Sigmoid colon (tissue), 7 donors: ENCODE measurements around the gene FAM81A. TPM values are rescaled to one million over a fixed set of nuclear protein-coding genes. Genes with fewer than 3 reads are reported as not detected.
A peak's percentile ranks its signal among the peaks of the same experiment; 100 is the strongest.

Experiments
- DNase-seq: peaks from one replicate; pipeline ENCODE4 v3.0.0-alpha.2; 2019
- H3K27ac ChIP-seq, 4 donors: fragments of 200-600 bp; sonication (generic); one replicate each; pipeline ENCODE4 v1.5.1; 2016 to 2019; ENCODE audit warnings: mild to moderate bottlenecking in 1 of 4
- H3K27me3 ChIP-seq, 3 donors: fragments of 200-600 bp; sonication (generic); one replicate each; pipeline ENCODE4 v1.5.1; 2019; ENCODE audit warnings: mild to moderate bottlenecking in 1 of 3
- H3K36me3 ChIP-seq, 4 donors: fragments of 200-600 bp; sonication (generic); one replicate each; pipeline ENCODE4 v1.5.1; 2016 to 2019
- H3K4me1 ChIP-seq, 4 donors: fragments of 200-600 bp; sonication (generic); one replicate each; pipeline ENCODE4 v1.5.1; 2017 to 2019
- H3K4me3 ChIP-seq, 4 donors: fragments of 200-600 bp; sonication (generic); one replicate each; pipeline ENCODE4 v1.5.1; 2017 to 2019; ENCODE audit warnings: mild to moderate bottlenecking in 2 of 4, moderate library complexity in 1 of 4
- H3K9me3 ChIP-seq, 4 donors: fragments of 200-600 bp in 3 of 4; sonication (generic) in 3 of 4; one replicate each; pipeline versions ENCODE4 v1.5.1 to v1.6.1; 2013 to 2019
- CTCF ChIP-seq, 4 experiments: fragments of 450-650 bp in 3 of 4; fragments of 200-600 bp in 1 of 4; IDR thresholded peaks; one replicate each; pipeline ENCODE4 v1.5.1; 2016 to 2019; ENCODE audit warnings: antibody characterized with exemption in 4 of 4, mild to moderate bottlenecking in 3 of 4, moderate library complexity in 2 of 4
- EP300 ChIP-seq, 4 donors: sonication (generic); formaldehyde crosslinking; IDR thresholded peaks; one replicate each; pipeline ENCODE4 v1.6.1; 2017; ENCODE audit warnings: antibody characterized with exemption in 4 of 4
- POLR2A ChIP-seq, 2 donors: fragments of 450-650 bp; IDR thresholded peaks; one replicate each; pipeline ENCODE4 v1.6.1; 2016; ENCODE audit warnings: antibody characterized with exemption in 2 of 2, mild to moderate bottlenecking in 2 of 2, moderate library complexity in 2 of 2
- POLR2AphosphoS5 ChIP-seq, 4 donors: sonication (generic); formaldehyde crosslinking; IDR thresholded peaks; one replicate each; pipeline ENCODE4 v1.6.1; 2017; ENCODE audit warnings: antibody characterized with exemption in 4 of 4
- WGBS, 2 donors: extraction: QIAGEN DNeasy Blood & Tissue Kit; methylation state at CpG; one replicate each; pipeline ENCODE4 v1.1.7; 2013; 5-methylcytosine and 5-hydroxymethylcytosine counted together
- intact Hi-C: fragments of 100-400 bp; cut with DNase I; formaldehyde crosslinking; loops from one replicate; pipeline ENCODE4 v1.15.1; 2023
- polyA plus RNA-seq, 3 donors: library from polyadenylated mRNA; stranded (reverse); fragments of 200-250 nt; gene quantifications; one replicate each; pipeline ENCODE4 v1.2.3, GENCODE V29; 2013
- total RNA-seq, 4 donors: library from RNA; depleted of rRNA; stranded (reverse); fragments of >200 nt; gene quantifications; one replicate each; pipeline ENCODE4 v1.1.0, GENCODE V29; 2016
- donor health status: healthy with polysubstance abuse.
- donor health status: Bipolar disorder and iron deficiency.
- donor health status: healthy.

Gene FAM81A
- total and polyA plus RNA-seq, 7 donors, result under 0.01 to 4.7 (median 2.5) TPM; not detected in 1

GRCh38 chr15:59444081-59444835 is 6.3 kb downstream of the FAM81A start:
- H3K27ac ChIP-seq, result no peak overlapping the region
- intact Hi-C loops, result no loop called here
- no peak overlapping the region for H3K4me3 ChIP-seq
- H3K27me3 ChIP-seq, result no peaks in the 10 kb centered on the region
- no peaks in the 10 kb centered on the region for H3K36me3 ChIP-seq
- DNase-seq, result no peak
- WGBS, 2 donors, result 86 to 88% methylated on average over 11 of the region's 11 CpGs
- TF ChIP-seq POLR2AphosphoS5 (IDR thresholded peaks at IDR 0.05) (no peak), POLR2A (IDR thresholded peaks at IDR 0.05) (no peak), EP300 (IDR thresholded peaks at IDR 0.05) (no peak), CTCF (IDR thresholded peaks at IDR 0.05) (no peak)
- H3K9me3 ChIP-seq, result no peaks in the 10 kb centered on the region
- H3K4me1 ChIP-seq, result peaks cover 0 to 12% (median 3%) of the 10 kb centered on the region in 4 donors

GRCh38 chr15:59444980-59445545 is 7.1 kb downstream of the FAM81A start:
- intact Hi-C loops, result no loop called here
- Histone ChIP-seq H3K27ac (peak overlapping the region in 3 of 4 donors; percentile 4 to 40 (median 18)), H3K4me3 (peak overlapping the region in 2 of 4 donors; percentile 13 to 22), H3K36me3 (no peaks in the 10 kb centered on the region), H3K27me3 (no peaks in the 10 kb centered on the region), H3K9me3 (no peaks in the 10 kb centered on the region), H3K4me1 (peaks cover 0 to 12% (median 3%) of the 10 kb centered on the region in 4 donors)
- DNase-seq, result no peak
- 85 to 88% methylated on average over 11 of the region's 11 CpGs for WGBS, 2 donors
- TF ChIP-seq EP300 (IDR thresholded peaks at IDR 0.05) (no peak), CTCF (IDR thresholded peaks at IDR 0.05) (no peak), POLR2A (IDR thresholded peaks at IDR 0.05) (no peak), POLR2AphosphoS5 (IDR thresholded peaks at IDR 0.05) (no peak)

GRCh38 chr15:59446232-59446957 is 8.4 kb downstream of the FAM81A start:
- intact Hi-C loops, result no loop called here
- H3K4me1 ChIP-seq, result peaks cover 0 to 12% (median 3%) of the 10 kb centered on the region in 4 donors
- H3K9me3 ChIP-seq, result no peaks in the 10 kb centered on the region
- DNase-seq, result no peak
- TF ChIP-seq EP300 (IDR thresholded peaks at IDR 0.05) (no peak), POLR2AphosphoS5 (IDR thresholded peaks at IDR 0.05) (no peak), POLR2A (IDR thresholded peaks at IDR 0.05) (no peak), CTCF (IDR thresholded peaks at IDR 0.05) (no peak)
- no peaks in the 10 kb centered on the region for H3K36me3 ChIP-seq
- no peaks in the 10 kb centered on the region for H3K27me3 ChIP-seq
- H3K4me3 ChIP-seq, result no peak overlapping the region
- no peak overlapping the region for H3K27ac ChIP-seq
- 66 to 85% methylated on average over 3 of the region's 3 CpGs for WGBS, 2 donors

DNA sequence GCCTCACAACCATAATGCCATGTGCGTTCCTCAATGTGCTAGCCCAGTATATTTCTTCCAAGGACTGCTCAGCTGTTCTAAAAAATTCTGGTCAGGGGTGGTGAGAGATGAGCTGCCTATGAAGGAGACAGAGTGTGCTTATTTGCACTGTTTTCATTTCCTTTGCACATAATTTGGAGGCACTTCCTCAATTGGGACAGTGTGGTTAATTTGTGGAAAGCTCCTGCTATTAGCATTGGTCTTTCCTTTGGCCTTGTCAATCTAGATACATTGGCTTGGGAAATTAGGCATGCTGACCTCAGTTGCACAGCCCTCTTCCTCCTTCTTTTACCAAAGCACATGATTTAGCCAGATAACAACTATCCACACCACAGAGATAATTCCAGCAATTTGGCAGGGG is 9.4 kb downstream of the FAM81A start:
- Histone ChIP-seq H3K4me3 (no peak overlapping the region), H3K36me3 (no peaks in the 10 kb centered on the region), H3K4me1 (peaks cover 0 to 12% (median 3%) of the 10 kb centered on the region in 4 donors), H3K27me3 (no peaks in the 10 kb centered on the region), H3K9me3 (no peaks in the 10 kb centered on the region), H3K27ac (no peak overlapping the region)
- 93% methylated on average over 1 of the region's 1 CpG for WGBS, 2 donors
- intact Hi-C loops, result no loop called here
- TF ChIP-seq EP300 (IDR thresholded peaks at IDR 0.05) (no peak), CTCF (IDR thresholded peaks at IDR 0.05) (no peak), POLR2A (IDR thresholded peaks at IDR 0.05) (no peak), POLR2AphosphoS5 (IDR thresholded peaks at IDR 0.05) (no peak)
- DNase-seq, result no peak
